Panc1 (cell line): ENCODE data around the gene ZNF789.

Source experiments
- POLR2AphosphoS5 ChIP-seq: IDR thresholded peaks from 2 replicates; pipeline ENCODE4 v1.6.1; 2012; ENCODE audit warnings: mild to moderate bottlenecking, low read depth, low read length, moderate library complexity
- SIN3A ChIP-seq: IDR thresholded peaks from 2 replicates; pipeline ENCODE4 v1.6.1; 2012; ENCODE audit warnings: low read depth, mild to moderate bottlenecking, low read length, moderate library complexity, borderline replicate concordance; ENCODE audit not compliant: insufficient read depth
- TF ChIP-seq, protein P1 (sequence below): fragments of 450-650 bp; IDR thresholded peaks from 2 replicates; pipeline ENCODE4 v1.5.1; 2017; ENCODE audit warnings: mild to moderate bottlenecking
- TF ChIP-seq, protein P2 (sequence below), 2 experiments: IDR thresholded peaks; 2 replicates each; pipeline ENCODE4 v1.6.1; 2011 to 2012; ENCODE audit warnings: low read depth in 2 of 2, control low read depth in 1 of 2, low read length in 1 of 2, mild to moderate bottlenecking in 1 of 2, moderate library complexity in 1 of 2; ENCODE audit not compliant: insufficient read depth in 1 of 2

DNA sequence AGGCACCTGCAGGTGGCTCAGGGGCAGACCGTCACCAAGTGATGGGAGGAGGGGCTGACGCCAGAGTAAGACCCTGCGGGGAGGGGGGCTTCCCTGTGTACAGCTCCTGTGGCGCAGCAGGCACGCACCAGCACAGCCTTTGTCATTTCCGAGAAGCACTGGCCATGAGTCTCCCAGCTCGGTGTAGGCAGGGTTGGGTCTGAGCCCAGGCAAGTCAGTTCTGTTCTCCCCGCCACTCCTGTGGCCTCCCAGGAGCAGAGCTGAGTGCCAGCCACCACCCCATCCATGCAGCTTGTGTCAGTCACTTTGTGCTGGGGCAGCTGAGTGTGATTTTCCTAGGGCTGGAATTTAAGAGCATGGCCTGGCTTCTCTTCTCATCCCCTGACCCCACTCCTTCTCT, 20.8 kb upstream of the ZNF789 start:
- TF ChIP-seq, protein P1, sequence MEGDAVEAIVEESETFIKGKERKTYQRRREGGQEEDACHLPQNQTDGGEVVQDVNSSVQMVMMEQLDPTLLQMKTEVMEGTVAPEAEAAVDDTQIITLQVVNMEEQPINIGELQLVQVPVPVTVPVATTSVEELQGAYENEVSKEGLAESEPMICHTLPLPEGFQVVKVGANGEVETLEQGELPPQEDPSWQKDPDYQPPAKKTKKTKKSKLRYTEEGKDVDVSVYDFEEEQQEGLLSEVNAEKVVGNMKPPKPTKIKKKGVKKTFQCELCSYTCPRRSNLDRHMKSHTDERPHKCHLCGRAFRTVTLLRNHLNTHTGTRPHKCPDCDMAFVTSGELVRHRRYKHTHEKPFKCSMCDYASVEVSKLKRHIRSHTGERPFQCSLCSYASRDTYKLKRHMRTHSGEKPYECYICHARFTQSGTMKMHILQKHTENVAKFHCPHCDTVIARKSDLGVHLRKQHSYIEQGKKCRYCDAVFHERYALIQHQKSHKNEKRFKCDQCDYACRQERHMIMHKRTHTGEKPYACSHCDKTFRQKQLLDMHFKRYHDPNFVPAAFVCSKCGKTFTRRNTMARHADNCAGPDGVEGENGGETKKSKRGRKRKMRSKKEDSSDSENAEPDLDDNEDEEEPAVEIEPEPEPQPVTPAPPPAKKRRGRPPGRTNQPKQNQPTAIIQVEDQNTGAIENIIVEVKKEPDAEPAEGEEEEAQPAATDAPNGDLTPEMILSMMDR: no peak
- TF ChIP-seq, protein P2, sequence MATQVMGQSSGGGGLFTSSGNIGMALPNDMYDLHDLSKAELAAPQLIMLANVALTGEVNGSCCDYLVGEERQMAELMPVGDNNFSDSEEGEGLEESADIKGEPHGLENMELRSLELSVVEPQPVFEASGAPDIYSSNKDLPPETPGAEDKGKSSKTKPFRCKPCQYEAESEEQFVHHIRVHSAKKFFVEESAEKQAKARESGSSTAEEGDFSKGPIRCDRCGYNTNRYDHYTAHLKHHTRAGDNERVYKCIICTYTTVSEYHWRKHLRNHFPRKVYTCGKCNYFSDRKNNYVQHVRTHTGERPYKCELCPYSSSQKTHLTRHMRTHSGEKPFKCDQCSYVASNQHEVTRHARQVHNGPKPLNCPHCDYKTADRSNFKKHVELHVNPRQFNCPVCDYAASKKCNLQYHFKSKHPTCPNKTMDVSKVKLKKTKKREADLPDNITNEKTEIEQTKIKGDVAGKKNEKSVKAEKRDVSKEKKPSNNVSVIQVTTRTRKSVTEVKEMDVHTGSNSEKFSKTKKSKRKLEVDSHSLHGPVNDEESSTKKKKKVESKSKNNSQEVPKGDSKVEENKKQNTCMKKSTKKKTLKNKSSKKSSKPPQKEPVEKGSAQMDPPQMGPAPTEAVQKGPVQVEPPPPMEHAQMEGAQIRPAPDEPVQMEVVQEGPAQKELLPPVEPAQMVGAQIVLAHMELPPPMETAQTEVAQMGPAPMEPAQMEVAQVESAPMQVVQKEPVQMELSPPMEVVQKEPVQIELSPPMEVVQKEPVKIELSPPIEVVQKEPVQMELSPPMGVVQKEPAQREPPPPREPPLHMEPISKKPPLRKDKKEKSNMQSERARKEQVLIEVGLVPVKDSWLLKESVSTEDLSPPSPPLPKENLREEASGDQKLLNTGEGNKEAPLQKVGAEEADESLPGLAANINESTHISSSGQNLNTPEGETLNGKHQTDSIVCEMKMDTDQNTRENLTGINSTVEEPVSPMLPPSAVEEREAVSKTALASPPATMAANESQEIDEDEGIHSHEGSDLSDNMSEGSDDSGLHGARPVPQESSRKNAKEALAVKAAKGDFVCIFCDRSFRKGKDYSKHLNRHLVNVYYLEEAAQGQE (IDR thresholded peaks at IDR 0.05; ENCODE audit: insufficient read depth in 1 of 2, low read depth in 2 of 2, low read length in 1 of 2): no peak
- TF ChIP-seq SIN3A: no peak
- no peak for TF ChIP-seq POLR2AphosphoS5
